GM21360 (cell line): ENCODE data around the gene TTC5.
"Not testable (repeated sequence)": the region's sequence is repeated elsewhere in the genome, so short reads cannot be mapped to it uniquely, and the experiment has no call there.

ENCODE experiments used
- ATAC-seq: cut with Tn5 transposase; IDR thresholded peaks from one replicate; pipeline ENCODE4 v1.9.1; 2021; ENCODE audit warnings: mild to moderate bottlenecking, moderate library complexity; ENCODE audit not compliant: unreplicated experiment

TTC5 gene, protein sequence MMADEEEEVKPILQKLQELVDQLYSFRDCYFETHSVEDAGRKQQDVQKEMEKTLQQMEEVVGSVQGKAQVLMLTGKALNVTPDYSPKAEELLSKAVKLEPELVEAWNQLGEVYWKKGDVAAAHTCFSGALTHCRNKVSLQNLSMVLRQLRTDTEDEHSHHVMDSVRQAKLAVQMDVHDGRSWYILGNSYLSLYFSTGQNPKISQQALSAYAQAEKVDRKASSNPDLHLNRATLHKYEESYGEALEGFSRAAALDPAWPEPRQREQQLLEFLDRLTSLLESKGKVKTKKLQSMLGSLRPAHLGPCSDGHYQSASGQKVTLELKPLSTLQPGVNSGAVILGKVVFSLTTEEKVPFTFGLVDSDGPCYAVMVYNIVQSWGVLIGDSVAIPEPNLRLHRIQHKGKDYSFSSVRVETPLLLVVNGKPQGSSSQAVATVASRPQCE

DNA sequence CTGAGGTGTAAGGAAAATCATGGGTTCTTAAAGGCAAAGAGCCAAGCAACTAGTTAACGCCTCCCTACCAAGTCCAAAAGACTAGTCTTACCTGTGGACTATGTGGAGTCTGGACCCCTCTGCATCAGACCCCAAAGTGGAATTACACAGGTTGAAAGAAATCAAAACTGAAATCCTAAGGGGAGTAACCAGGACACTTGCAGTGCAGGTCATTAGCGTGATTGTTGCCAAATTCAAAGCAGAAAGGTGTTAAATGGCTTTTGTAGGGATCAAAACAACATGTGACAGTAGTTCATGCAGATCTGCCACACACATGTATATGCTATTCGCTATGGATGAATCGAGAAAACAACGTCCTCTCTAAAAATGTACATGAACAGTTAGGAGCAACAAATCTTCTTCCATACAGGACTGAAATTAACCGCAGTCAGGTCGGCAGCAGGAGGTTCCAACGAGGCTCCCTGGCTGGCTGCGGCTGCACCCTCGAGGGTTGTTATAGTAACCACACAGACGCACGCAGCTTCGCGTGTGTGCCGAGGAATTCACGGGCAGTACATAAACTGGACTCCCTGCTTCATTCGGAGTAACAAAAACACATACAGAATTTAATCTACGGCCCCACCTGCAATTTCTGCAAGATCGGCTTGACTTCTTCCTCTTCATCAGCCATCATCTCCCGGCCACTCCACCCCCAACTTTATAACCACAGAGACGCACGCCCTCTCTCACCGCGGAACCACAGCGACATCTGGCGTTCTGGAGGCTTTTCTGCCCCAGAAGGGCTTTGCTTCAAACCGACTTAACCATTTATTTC is at the start of gene TTC5:
Gene TTC5, minus strand, starts transcription at position 687 of the 814 bp plus-strand sequence. Its CDS starts 14 bp downstream, at position 673.
- peak; percentile 89 for ATAC-seq

DNA sequence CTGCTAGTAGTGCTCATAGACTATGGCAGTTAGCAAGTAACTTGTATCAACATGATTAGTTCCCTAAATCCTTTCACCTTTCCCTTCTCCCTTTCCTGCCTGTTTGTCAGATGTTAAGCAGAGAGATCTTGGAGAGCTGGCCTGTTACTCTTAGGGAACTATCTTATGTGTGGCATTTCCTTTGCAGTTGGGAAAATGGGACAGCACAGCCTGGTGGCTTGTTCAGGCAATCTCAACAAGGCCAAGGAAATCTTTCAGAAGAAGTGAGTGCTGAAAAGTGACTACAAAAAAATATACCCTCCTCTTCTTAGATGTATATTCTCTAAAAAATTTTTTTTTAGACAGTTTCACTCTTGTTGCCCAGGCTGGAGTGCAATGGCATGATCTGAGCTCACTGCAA is 45.1 kb upstream of the TTC5 start:
- no peak for ATAC-seq

DNA sequence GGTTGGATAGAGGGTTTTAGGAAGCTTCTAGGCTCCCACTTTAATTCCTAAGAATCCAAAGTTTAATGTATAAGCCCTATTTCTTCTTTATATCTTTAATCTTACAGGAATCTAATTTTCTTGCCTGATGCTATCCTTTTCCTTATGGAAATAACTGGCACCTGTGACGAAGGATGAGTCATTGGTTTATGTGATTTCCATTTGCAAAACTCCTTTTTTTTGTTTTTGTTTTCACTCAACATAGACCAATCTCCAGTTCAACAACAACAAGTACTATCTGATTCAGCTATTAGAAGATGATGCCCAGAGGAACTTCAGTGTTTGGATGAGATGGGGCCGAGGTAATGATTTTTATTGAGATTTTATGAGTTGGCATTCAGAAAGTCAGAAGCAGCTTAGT is 44.5 kb upstream of the TTC5 start:
- ATAC-seq = no peak

DNA sequence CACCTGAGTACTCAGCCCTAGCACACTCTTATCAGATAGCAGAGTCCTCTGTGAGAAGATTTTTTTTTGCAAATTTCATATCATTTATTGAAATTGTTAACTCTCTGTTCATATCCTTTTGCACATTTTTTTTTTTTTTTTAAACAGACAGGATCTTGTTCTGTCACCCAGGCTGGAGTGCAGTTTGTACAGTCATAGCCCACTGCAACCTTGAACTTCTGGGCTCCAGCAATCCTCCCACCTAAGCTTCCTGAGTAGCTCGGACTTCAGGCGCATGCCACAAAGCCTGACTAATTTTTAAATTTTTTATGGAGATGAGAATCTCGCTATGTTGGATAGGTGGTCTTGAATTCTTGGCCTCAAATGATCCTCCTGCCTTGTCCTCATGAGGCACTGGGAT is 42.0 kb upstream of the TTC5 start:
- no peak for ATAC-seq

DNA sequence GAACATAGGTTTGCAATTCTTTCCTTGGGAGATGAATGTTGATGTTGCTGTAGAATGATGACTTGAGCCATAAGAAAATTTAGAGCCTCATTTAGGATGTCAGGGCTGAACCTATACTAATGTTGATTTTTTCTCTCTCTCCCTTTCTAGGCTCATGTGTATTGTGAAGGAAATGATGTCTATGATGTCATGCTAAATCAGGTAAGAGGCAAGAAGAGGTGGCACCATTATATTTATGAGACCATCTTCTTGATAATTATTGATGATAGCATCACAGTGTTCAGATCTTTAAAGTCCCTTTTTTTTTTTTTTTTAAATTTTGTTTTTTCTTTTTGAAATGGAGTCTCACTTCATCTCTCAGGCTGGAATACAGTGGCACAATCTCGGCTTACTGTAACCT is 41.0 kb upstream of the TTC5 start:
- no peak for ATAC-seq

DNA sequence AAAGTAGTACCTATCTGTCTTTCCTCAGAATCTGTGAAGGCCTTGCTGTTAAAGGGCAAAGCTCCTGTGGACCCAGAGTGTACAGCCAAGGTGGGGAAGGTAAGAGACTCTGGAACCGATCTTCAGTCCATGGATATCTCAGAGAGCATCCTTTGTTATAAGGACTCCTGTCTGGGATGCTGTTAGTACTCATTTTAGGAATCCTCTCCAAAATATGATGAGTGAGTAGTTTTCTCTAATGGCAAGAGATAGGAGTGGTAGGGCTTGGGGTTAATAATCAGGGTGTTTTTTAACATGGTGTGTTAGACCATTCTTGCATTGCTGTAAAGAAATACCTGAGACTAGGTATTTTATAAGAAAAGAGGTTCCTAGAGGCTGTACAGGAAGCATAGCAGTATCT is 39.6 kb upstream of the TTC5 start:
- no peak for ATAC-seq

DNA sequence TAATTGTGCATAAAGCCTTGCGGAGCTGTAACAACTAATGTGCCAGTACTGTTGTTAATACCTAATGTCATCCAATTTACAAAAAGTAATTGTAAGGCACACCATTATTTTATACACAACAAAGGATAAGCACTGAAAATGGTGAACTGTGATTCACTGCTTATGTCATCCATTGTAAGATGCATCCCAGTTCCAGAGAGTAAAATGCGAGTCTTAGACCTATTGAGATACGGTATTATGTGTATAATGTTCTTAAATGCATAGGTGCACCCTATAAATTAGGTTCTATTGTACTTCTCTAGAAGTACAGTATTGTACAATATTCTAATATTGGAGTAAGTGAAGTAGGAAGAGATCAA is 38.1 kb upstream of the TTC5 start:
- ATAC-seq = no peak

DNA sequence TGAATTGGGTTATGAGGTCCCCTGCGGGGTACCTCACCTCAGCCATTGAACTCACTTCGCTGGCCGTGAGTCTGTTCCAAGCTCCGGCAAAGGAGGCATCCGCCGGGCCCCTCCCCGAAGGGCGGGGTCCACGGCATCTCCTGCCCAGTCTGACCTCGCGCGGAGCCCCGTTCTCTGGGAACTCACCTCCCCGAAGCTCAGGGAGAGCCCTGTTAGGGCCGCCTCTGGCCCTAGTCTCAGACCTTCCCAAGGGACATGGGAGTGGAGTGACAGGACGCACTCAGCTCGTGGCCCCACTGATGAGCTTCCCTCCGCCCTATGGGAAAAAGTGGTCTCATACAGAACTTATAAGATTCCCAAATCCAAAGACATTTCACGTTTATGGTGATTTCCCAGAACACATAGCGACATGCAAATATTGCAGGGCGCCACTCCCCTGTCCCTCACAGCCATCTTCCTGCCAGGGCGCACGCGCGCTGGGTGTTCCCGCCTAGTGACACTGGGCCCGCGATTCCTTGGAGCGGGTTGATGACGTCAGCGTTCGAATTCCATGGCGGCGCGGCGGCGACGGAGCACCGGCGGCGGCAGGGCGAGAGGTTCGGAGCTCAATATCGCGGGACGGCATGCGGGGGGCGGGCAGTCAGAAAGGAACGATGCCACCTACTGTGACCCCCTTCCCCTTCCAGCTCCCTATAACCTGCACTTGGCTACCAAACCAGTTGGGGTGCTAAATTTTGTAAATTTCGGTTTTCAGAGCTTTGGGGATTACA is 37.5 kb upstream of the TTC5 start, which contains the start of gene PARP2:
Gene PARP2, plus strand, starts transcription at position 544 of the 770 bp plus-strand sequence. Its CDS starts 7 bp downstream, at position 551.
- ATAC-seq = peak; percentile 94

DNA sequence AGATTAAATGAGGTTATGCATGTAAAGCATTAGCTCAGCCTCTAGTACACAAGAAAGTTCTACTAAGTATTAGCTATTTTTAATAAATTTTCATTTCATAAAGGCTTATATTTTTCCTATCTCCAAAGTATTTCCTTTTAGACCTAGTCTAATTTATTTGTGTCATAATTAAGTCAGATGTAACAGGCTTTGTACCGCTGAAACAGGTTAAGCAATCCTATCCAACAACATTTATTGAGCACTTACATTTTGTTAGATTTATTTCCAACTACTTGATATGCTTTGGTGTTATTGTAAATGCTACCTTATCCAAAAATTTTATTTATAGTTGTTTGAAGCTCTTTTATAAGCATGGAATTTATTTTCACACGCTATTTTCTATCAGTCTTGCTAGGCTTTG is 35.9 kb upstream of the TTC5 start:
- no peak for ATAC-seq

DNA sequence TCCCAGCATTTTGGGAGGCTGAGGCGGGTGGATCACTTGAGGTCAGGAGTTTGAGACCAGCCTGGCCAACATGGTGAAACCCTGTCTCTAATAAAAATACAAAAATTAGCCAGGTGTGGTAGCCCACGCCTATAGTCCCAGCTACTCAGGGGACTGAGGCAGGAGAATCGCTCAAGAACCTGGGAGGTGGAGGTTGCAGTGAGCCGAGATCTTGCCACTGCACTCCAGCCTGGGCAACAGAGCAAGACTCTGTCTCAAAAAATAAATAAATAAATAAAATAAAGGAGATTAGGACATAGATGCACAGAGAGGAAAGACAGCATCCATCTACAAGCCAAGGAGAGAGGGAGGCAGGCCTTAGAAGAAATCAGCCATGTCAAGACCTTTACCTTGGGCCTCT is 35.3 kb upstream of the TTC5 start:
- ATAC-seq = not testable (repeated sequence)

DNA sequence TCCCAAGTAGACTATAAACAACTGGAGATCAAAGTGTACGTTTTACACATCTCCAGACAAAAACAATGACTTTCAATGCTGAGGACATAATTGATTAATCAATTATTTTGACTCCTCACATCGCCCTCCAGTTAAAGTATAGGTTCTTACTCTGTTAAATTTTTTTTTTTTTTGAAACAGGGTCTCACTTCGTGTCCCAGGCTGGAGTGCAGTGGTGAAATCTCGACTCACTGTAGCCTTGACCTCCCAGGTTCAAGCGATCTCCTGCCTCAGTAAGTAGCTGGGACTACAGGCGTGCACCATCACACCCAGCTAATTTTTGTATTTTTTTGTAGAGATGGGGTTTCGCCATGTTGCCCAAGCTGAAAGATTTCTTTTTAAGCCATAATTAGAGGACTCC is 28.3 kb upstream of the TTC5 start:
- ATAC-seq = no peak

DNA sequence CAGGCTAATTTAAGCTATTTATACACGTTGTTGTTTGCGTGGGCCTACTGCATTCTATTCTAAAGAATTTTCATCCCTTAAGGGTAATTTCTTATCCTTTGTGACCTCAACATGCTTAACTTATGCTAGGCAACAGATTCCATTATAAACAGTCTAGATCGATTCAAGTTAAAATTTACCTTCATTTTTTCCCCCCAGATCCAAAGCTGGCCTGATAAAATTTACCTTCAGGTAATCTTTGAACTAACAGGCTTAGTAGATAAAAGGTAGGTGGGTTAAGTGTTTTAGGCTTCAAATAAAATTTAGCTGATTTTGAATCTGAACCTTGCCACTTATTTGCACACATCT is 27.7 kb upstream of the TTC5 start:
- no peak for ATAC-seq

DNA sequence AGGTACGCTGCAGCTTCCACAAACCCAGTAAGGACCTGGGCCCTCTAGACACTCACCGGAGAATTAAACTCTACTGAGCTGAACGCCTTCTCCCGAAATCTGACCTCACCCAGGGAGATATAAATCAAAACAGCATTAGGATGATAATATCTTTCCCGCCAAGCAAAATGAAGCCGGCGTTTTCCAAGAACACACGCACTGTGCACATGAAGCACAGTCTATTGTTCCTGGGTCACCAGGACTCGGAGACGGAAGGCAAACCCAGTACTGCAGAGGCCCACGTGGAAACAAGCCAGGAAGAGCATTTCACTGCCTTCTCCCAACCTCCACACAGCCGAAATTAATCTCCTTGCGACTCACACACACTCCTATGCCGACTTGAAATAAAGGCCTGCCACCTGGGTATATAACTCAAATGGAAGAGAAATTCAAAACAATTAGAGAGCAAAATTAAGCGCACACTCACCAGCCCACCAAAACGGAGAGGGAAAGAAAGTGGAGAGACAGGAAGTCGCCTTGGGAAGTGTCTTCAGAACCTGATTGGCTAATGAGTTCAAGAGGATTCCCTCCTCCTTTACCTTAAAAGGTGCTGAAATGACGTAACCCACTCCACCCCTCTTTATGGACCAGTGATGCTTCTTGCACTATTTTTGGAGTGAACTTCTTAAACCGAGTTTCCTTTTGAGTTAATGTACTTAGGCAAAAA is 27.2 kb upstream of the TTC5 start, which contains the start of gene CCNB1IP1:
Gene CCNB1IP1, minus strand, starts transcription at position 492 of the 706 bp plus-strand sequence. CDS start 16,756 bp downstream, outside the sequence.
- ATAC-seq = peak; percentile 94

DNA sequence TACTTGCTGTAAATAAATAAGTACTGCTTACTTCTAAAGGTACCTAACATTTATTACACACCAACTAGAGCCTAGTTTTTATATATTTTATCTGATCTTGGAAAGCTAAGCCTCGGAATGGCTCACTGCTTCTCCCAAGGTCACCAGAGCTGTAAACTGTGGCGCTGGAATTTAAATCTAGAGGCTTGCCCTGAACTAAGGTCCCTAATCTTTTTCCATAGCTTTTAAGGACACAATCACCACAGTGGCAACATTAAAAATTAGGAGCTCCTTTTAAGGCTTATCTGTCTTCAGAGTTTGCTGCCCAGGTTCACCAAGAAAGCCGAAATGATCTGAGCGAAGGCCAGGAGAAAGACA is 26.7 kb upstream of the TTC5 start:
- ATAC-seq = no peak

DNA sequence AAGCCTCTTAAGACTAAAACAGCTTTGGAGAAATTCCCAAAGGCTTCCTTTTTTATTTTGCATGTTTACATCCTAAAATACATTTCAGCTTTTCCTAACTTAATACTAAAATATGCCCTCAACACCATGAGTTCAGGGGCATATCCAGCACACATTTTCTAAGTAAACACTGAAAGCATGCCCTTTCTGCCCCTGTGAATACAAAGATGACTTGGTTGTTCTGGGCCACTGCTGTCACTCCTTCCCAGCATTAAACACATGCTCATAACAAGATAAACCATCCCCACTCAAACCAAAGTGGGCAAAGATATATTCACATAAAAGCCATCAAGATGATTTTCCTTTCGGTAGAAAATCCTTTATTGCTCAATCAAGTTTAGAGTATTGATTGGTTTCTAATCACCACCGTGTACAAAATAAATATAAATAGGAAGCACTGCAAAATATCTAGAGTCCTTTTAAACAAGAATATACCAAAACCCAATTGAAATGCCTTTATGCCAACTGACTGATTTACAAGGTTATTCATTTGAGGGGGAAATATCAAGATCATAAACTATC is 25.4 kb upstream of the TTC5 start:
- ATAC-seq = no peak

DNA sequence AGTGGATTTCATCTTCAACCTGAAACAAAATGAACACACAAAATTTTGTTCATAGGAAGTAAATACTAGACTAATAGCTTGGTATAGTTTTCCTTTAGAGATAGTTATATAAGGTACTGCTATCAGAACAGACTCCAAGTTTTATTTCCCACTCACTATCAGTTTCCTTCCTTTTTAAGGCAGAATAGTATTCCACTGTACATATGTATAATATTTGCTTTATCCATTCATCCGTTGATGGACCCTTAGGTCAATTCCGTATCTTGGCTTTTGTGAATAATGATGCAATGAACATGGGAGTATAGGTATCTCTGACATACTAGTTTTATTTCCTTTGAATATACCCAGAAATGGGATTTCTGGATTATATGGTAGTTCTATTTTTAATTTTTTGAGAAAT is 23.6 kb upstream of the TTC5 start:
- ATAC-seq = no peak

DNA sequence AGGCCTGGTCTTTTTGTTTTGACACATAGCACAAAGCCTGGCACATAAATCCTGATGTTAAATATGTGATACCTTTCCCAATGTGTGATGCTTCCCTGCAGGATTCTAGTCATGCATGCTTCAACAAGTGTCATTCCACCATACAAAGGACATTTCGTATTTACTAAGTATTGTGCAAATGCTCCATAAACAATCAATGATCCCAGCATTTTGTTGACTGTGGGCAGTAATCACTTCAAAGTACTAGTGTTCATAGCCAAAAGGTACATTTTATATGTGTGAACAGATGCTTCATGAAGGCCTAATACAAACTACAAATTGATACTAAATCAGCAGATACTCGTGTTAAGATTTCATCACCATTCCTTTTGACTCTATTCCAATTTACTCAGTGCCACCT is 23.0 kb upstream of the TTC5 start:
- ATAC-seq = no peak

DNA sequence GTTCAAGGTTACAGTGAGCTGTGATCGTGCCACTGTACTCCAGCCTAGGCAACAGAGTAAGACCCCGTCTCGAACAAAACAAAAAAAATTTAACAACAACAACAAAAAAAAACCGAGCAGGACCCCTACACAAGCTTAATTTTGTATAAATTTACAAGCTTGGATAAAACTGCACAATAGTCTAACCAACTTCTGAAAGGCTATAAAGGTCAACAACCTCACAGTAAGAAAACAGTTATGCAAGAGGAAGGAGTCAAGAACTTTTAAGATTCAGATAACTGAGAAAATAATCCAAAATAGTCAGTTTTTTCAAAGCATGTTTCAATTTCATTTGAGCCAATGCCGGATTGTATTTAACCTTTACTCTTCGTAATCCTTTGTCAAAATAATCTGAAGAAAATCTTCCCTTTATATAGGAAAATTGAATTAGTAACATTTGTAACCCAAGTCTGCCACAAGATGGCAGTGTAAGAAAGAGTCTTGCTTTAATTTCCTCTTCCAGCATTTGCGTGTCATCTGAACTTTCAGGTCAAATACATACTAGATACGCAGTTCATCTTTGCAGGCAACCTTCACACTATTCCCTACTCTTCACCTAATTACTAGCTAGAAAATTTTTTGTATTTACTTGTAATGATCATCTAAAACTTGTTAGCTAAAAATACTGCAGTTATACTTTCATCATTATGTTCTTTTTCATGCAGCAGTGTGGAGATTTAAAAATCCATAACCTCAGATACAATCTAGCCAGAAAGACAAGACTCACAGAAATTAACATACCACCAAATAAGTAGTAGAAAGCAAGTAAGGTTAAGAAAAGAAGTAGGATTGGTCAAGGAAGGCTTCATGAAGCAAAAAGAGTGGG is 21.5 kb upstream of the TTC5 start:
- peak; percentile 53 for ATAC-seq

DNA sequence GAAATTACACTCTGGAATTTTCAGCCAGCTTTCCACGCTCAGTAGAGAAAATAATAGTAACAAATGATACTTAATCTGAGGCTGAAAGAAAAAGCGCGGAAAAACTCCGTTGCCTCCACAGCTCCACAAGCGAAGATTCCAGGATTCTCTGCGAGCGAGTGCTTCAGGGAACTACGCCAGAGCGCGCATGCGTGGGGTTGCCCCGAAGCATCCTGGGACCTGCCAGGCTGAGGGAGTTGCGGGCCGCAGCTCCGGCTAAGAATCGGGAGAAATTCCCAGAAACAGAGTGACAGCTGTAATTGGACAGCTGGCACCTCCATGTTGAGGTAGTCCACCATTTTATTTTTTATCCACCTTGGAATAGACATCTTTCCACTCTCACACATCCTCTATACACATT is 12.0 kb upstream of the TTC5 start:
- ATAC-seq = no peak
